ENCODE measurements around the gene RAB6B. TPM values are rescaled to one million over a fixed set of nuclear protein-coding genes. Genes with fewer than 3 reads are reported as not detected.

Gene RAB6B
- polyA plus RNA-seq, 2 of the 4 experiments (the other 2 are of a cell fraction) = 2.4 to 2.5 TPM

DNA sequence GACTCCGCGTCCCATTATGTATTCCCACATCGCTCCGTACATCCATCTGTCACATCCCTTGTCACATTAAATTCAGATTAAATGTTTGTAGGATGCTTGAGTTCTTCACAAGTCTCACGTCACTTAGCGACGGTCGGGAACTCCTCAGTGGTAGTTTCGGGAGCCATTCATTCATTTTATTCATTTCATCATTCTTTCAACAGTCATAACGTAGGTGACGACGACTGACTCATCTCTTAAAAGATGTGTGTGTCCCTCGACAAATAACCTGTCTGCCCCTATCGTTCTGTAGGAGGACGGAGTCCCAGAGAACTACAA lies 90.3 kb downstream of the RAB6B start:
- ChIA-PET POLR2A (no interaction called here), CTCF (no interaction called here)
- peaks cover 8% of the 10 kb centered on the region; the same call in 2 of the 3 replicates for H3K4me1 ChIP-seq
- no peak for TF ChIP-seq RCOR1 (IDR thresholded peaks at IDR 0.05; ENCODE audit: low read depth, low read length)
- TF ChIP-seq MYC (IDR thresholded peaks at IDR 0.05; ENCODE audit: borderline replicate concordance, low read length) = no peak
- TF ChIP-seq CHD2 (IDR thresholded peaks at IDR 0.05; ENCODE audit: low read length, partially characterized antibody) = no peak
- TF ChIP-seq FOXS1 (CRISPR knock-in tag; IDR thresholded peaks at IDR 0.05) = no peak
- no peak for TF ChIP-seq MAZ (IDR thresholded peaks at IDR 0.05; ENCODE audit: borderline replicate concordance, low read depth, low read length)
- TF ChIP-seq PBX3 (IDR thresholded peaks at IDR 0.05) = no peak
- no peak for TF ChIP-seq RNF2 (IDR thresholded peaks at IDR 0.05; ENCODE audit: borderline replicate concordance, low read depth)
- no peak for TF ChIP-seq NPAS2 (CRISPR knock-in tag; IDR thresholded peaks at IDR 0.05; ENCODE audit: borderline replicate concordance)
- TF ChIP-seq HDAC2 (IDR thresholded peaks at IDR 0.05) = no peak
- TF ChIP-seq SMC3 (IDR thresholded peaks at IDR 0.05) = no peak
- TF ChIP-seq FOSB (CRISPR knock-in tag; IDR thresholded peaks at IDR 0.05) = no peak
- TF ChIP-seq CEBPB (IDR thresholded peaks at IDR 0.05) = no peak
- no peak for TF ChIP-seq CBX2 (IDR thresholded peaks at IDR 0.05; ENCODE audit: borderline replicate concordance, low read depth)
- TF ChIP-seq MAFK (IDR thresholded peaks at IDR 0.05; ENCODE audit: partially characterized antibody) = no peak
- TF ChIP-seq HOXB5 (CRISPR knock-in tag; IDR thresholded peaks at IDR 0.05) = no peak
- no peak for TF ChIP-seq BHLHE40 (IDR thresholded peaks at IDR 0.05; ENCODE audit: low read depth, low read length)
- TF ChIP-seq E2F6 (IDR thresholded peaks at IDR 0.05; ENCODE audit: borderline replicate concordance, low read depth) = no peak
- no peak for TF ChIP-seq ZC3H11A (IDR thresholded peaks at IDR 0.05)
- no peak overlapping the region for H3K27ac ChIP-seq
- WGBS (ENCODE audit: missing lambda C conversion rate) = 27% methylated on average over 15 of the region's 15 CpGs
- FAIRE-seq = no peak
- no peak for DNase-seq (ENCODE audit: low read depth in 1 of 2, low spot score in 1 of 2)
- no peaks in the 10 kb centered on the region for H3K9me3 ChIP-seq
- no peak for ATAC-seq
- peak overlapping the region; percentile 62 for H3K4me2 ChIP-seq
- H3K4me3 ChIP-seq = peak overlapping the region; percentile 80

DNA sequence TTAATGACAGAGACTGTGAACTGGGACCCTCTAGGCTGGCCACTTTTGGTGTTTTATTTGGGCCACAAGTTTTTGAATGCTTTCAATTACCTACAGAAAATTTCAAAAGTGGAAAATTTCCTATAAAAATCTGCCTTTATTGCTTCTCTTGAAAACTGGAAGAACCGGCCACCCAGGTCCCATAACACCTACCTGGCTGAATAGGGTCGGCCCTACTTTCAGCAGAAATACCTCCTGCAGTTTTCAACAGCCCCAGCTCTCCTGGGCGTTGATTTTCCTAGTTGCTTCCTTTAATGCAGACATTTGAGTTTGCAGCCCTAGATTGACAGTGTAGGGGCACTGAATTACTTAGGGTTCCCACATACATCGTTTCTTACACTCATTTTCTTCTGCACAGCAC lies 90.8 kb downstream of the RAB6B start:
- WGBS (ENCODE audit: missing lambda C conversion rate) = 55% methylated on average over 4 of the region's 4 CpGs
- H3K9me3 ChIP-seq = no peaks in the 10 kb centered on the region
- H3K4me1 ChIP-seq = peaks cover 9% of the 10 kb centered on the region; the same call in 2 of the 3 replicates
- TF ChIP-seq MAFK (IDR thresholded peaks at IDR 0.05; ENCODE audit: partially characterized antibody) (no peak), HDAC2 (IDR thresholded peaks at IDR 0.05) (no peak), FOXS1 (CRISPR knock-in tag; IDR thresholded peaks at IDR 0.05) (no peak)
- ChIA-PET CTCF (no interaction called here), POLR2A (no interaction called here)
- peak overlapping the region; percentile 62 for H3K4me2 ChIP-seq
- no peak for DNase-seq (ENCODE audit: low read depth in 1 of 2, low spot score in 1 of 2)
- H3K27ac ChIP-seq = no peak overlapping the region
- H3K4me3 ChIP-seq = no peak overlapping the region
- ATAC-seq = no peak
- no peak for FAIRE-seq

DNA sequence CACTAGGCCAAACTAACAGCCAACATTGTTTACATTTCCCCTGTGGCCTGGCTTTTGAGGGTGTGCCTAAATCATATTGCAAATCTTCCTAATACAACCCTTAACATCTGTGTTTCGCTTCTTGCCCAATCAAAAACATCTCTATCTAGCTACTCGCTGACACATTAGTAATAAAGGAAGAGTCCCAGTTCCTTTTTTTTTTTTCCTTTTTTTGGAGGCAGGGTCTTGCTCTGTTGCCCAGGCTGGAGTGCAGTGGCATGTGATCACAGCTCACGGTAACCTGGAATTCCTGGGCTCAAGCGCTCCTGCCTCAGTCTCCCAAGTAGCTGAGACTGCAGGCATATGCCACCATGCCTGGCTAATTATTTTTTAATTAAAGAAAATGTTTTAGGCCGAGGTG lies 92.2 kb downstream of the RAB6B start:
- H3K4me1 ChIP-seq = peaks cover 13% of the 10 kb centered on the region; the same call in 2 of the 3 replicates
- DNase-seq (ENCODE audit: low read depth in 1 of 2, low spot score in 1 of 2) (no peak), FAIRE-seq (no peak), ATAC-seq (no peak)
- TF ChIP-seq TP53 (CRISPR knock-in tag; IDR thresholded peaks at IDR 0.05) (no peak), FOXS1 (CRISPR knock-in tag; IDR thresholded peaks at IDR 0.05) (no peak), MAX (IDR thresholded peaks at IDR 0.05) (no peak), ZSCAN20 (CRISPR knock-in tag; IDR thresholded peaks at IDR 0.05) (no peak), EHF (CRISPR knock-in tag; IDR thresholded peaks at IDR 0.05) (no peak), HOXA7 (CRISPR knock-in tag; IDR thresholded peaks at IDR 0.05) (no peak), HES2 (IDR thresholded peaks at IDR 0.05) (no peak), E2F6 (IDR thresholded peaks at IDR 0.05; ENCODE audit: borderline replicate concordance, low read depth) (no peak)
- no peak overlapping the region for H3K4me2 ChIP-seq
- POLR2A ChIA-PET = no interaction called here
- no peak overlapping the region for H3K27ac ChIP-seq
- H3K9me3 ChIP-seq = no peaks in the 10 kb centered on the region
- 73% methylated on average over 5 of the region's 5 CpGs for WGBS (ENCODE audit: missing lambda C conversion rate)
- H3K4me3 ChIP-seq = no peak overlapping the region
- CTCF ChIA-PET = no interaction called here
